ENCODE data around the gene ALG8. TPM values are rescaled to one million over a fixed set of nuclear protein-coding genes. Genes with fewer than 3 reads are reported as not detected.
"Not testable (repeated sequence)": the region's sequence is repeated elsewhere in the genome, so short reads cannot be mapped to it uniquely, and the experiment has no call there.

Gene ALG8
- total RNA-seq, 4 donors from 2014 or later: 24.4 to 47.0 (median 32.6) TPM

- no peak for ATAC-seq (ENCODE audit: low FRiP score)
- DNase-seq (ENCODE audit: low spot score): no peak
- TF ChIP-seq, protein P1, sequence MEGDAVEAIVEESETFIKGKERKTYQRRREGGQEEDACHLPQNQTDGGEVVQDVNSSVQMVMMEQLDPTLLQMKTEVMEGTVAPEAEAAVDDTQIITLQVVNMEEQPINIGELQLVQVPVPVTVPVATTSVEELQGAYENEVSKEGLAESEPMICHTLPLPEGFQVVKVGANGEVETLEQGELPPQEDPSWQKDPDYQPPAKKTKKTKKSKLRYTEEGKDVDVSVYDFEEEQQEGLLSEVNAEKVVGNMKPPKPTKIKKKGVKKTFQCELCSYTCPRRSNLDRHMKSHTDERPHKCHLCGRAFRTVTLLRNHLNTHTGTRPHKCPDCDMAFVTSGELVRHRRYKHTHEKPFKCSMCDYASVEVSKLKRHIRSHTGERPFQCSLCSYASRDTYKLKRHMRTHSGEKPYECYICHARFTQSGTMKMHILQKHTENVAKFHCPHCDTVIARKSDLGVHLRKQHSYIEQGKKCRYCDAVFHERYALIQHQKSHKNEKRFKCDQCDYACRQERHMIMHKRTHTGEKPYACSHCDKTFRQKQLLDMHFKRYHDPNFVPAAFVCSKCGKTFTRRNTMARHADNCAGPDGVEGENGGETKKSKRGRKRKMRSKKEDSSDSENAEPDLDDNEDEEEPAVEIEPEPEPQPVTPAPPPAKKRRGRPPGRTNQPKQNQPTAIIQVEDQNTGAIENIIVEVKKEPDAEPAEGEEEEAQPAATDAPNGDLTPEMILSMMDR (IDR thresholded peaks at IDR 0.05): no peak
These were observed 30.1 kb downstream of the ALG8 start for GRCh38 chr11:78109081-78110015.

GRCh38 chr11:78100676-78101472 lies 38.6 kb downstream of the ALG8 start:
- TF ChIP-seq, protein P1 (IDR thresholded peaks at IDR 0.05): no peak
- DNase-seq (ENCODE audit: low spot score): no peak
- ATAC-seq (ENCODE audit: low FRiP score): no peak

DNA sequence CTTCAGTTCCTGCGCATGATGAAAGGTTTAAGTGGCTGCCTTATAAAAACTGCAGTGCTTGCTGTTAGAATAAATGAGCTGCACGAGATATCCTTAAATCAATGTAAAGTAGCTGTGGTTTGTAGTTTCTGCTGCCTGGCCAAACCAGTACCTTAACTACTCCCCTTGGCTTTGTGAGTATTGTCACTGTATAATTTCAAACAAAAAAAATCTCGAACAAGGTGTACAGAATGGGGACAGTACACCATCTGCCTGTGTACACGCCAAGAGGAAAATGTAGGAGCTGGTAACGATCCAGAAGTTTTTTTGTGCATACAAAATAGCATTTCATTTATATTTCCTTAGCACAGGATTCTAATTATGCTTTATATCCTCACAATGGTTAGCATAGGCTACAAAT lies 39.2 kb downstream of the ALG8 start:
- ATAC-seq (ENCODE audit: low FRiP score): no peak
- TF ChIP-seq, protein P1 (IDR thresholded peaks at IDR 0.05): no peak
- no peak for DNase-seq (ENCODE audit: low spot score)

DNA sequence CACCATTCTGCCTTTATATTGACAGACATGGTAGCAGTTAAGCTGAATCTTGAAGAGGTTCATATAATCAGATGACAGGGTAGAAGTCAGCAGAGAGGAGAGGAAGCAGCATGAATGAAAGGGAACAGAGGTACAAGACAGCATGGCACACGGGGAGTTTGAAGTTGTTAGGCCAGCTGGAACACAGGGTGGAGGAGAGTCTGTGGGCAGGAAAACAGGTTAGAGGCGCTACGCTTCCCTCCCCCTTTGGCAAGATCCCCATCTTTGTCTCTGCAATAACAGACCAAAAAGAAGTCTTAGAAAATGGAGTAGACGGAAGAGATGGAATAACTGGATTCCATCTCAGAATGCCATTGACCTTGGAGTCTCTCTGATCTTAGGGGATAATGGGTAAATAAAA lies 39.8 kb downstream of the ALG8 start:
- TF ChIP-seq, protein P1 (IDR thresholded peaks at IDR 0.05): no peak
- DNase-seq (ENCODE audit: low spot score): no peak
- ATAC-seq (ENCODE audit: low FRiP score): no peak

- DNase-seq (ENCODE audit: low spot score) (no peak), ATAC-seq (ENCODE audit: low FRiP score) (no peak)
- TF ChIP-seq, protein P1 (IDR thresholded peaks at IDR 0.05): no peak
These were observed 41.6 kb downstream of the ALG8 start for GRCh38 chr11:78097666-78098385.

DNA sequence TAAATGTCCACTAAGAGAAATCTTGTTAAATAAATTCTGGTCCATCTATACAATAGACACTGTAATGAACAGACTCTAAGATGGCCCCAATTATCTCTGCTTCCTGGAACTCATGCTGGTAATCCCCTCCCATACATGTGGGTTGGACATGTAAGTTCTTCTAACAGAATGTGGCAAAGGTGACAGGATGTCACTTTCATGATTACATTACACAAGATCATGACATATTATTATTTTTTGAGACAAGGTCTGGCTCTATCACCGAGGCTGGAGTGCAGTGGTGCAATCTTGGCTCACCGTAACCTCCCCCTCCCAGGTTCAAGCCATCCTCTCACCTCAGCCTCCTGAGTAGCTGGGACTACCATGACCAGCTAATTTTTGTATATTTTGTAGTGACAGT lies 45.2 kb downstream of the ALG8 start:
- no peak for DNase-seq (ENCODE audit: low spot score)
- no peak for ATAC-seq (ENCODE audit: low FRiP score)
- TF ChIP-seq, protein P1 (IDR thresholded peaks at IDR 0.05): no peak

GRCh38 chr11:78086521-78087074 lies 52.8 kb downstream of the ALG8 start:
- not testable (repeated sequence) for DNase-seq (ENCODE audit: low spot score); ATAC-seq (ENCODE audit: low FRiP score)
